OCI-LY1 (cell line): Measurements from ENCODE around the gene MFAP4.

Experiments used
- H2AFZ ChIP-seq: fragments of 200-600 bp; sonication (generic), shearing (Covaris generic); 2 replicates; pipeline ENCODE4 v1.6.0; 2014; ENCODE audit warnings: antibody characterized with exemption, mild to moderate bottlenecking, low read length
- H3F3A ChIP-seq: fragments of 200-600 bp; sonication (generic), shearing (Covaris generic); 2 replicates; pipeline ENCODE4 v1.6.0; 2014; ENCODE audit warnings: mild to moderate bottlenecking, antibody characterized with exemption, low read length, moderate library complexity; ENCODE audit not compliant: insufficient read depth
- H3K27ac ChIP-seq: fragments of 200-600 bp; sonication (generic); 2 replicates; pipeline ENCODE4 v1.5.1; 2014; ENCODE audit warnings: low read length, mixed run types, mild to moderate bottlenecking, low read depth; ENCODE audit not compliant: poor library complexity, severe bottlenecking
- H3K27me3 ChIP-seq: fragments of 200-600 bp; sonication (generic); 2 replicates; pipeline ENCODE4 v1.6.0; 2014; ENCODE audit warnings: antibody characterized with exemption, mild to moderate bottlenecking, low read length, moderate library complexity; ENCODE audit not compliant: insufficient read depth
- H3K36me3 ChIP-seq: fragments of 200-600 bp; sonication (generic); 2 replicates; pipeline ENCODE4 v1.6.1; 2014; ENCODE audit warnings: mild to moderate bottlenecking, antibody characterized with exemption, low read length, moderate library complexity, mixed read lengths; ENCODE audit not compliant: insufficient read depth
- H3K4me1 ChIP-seq: fragments of 200-600 bp; sonication (generic); 2 replicates; pipeline ENCODE4 v1.5.1; 2014; ENCODE audit warnings: mild to moderate bottlenecking, low read length, moderate library complexity; ENCODE audit not compliant: insufficient read depth, severe bottlenecking
- H3K4me2 ChIP-seq: fragments of 200-600 bp; sonication (generic), shearing (Covaris generic); 2 replicates; pipeline ENCODE4 v1.6.1; 2014; ENCODE audit warnings: low read length
- H3K4me3 ChIP-seq: fragments of 200-600 bp; sonication (generic); 2 replicates; pipeline ENCODE4 v1.5.1; 2014; ENCODE audit warnings: low read length, low read depth, mild to moderate bottlenecking, mixed read lengths; ENCODE audit not compliant: poor library complexity, severe bottlenecking
- H3K79me2 ChIP-seq: fragments of 200-600 bp; shearing (Covaris generic); 2 replicates; pipeline ENCODE4 v1.6.1; 2016; ENCODE audit warnings: mixed run types, low read length, mixed read lengths; ENCODE audit not compliant: insufficient read depth
- H3K9ac ChIP-seq: fragments of 200-600 bp; sonication (generic), shearing (Covaris generic); 2 replicates; pipeline ENCODE4 v1.6.1; 2014; ENCODE audit warnings: mild to moderate bottlenecking, low read length, mixed read lengths
- H3K9me2 ChIP-seq: fragments of 200-600 bp; sonication (generic), shearing (Covaris generic); 2 replicates; pipeline ENCODE4 v1.6.1; 2014; ENCODE audit warnings: low read depth, mild to moderate bottlenecking, low read length, mixed read lengths
- H3K9me3 ChIP-seq: fragments of 200-600 bp; shearing (Covaris generic); 2 replicates; pipeline ENCODE4 v1.6.1; 2014; ENCODE audit warnings: low read length, mixed read lengths
- H4K20me1 ChIP-seq: fragments of 200-600 bp; sonication (generic), shearing (Covaris generic); 2 replicates; pipeline ENCODE4 v1.6.0; 2016; ENCODE audit warnings: mild to moderate bottlenecking, low read length; ENCODE audit not compliant: insufficient read depth
- EZH2 ChIP-seq: fragments of 200-600 bp; sonication (generic), shearing (Covaris generic); IDR thresholded peaks from 2 replicates; pipeline ENCODE4 v1.8.0; 2017; ENCODE audit warnings: borderline replicate concordance, mixed run types, mild to moderate bottlenecking, antibody characterized with exemption, low read length, moderate library complexity, mixed read lengths
- TF ChIP-seq, protein P1 (sequence below): fragments of 200-600 bp; sonication (generic), shearing (Covaris generic); IDR thresholded peaks from 2 replicates; pipeline ENCODE4 v1.5.1; 2017; ENCODE audit warnings: mild to moderate bottlenecking, antibody characterized with exemption, low read length, moderate library complexity, mixed read lengths

Gene MFAP4

DNA sequence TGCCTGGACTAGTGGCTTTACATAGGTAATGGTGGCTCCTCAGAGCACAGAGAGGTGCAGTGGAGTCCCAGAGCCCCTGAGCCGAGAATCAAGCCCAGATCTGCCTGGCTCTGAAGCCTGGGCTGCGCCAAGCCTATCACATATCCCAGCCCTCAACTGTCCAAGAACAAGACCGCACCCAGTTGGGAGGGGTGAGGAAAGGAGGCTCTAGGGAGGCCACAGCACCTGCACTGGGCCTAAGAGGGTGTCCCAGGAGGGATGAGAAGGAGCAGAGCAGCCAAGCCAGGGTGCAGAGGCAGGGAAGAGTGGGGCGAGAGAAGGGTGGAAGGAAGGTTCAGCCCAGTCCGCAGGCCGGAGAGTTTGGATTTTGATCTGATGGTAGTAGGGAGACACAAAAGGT is 23.1 kb upstream of the MFAP4 start:
- TF ChIP-seq EZH2: no peak
- TF ChIP-seq, protein P1, sequence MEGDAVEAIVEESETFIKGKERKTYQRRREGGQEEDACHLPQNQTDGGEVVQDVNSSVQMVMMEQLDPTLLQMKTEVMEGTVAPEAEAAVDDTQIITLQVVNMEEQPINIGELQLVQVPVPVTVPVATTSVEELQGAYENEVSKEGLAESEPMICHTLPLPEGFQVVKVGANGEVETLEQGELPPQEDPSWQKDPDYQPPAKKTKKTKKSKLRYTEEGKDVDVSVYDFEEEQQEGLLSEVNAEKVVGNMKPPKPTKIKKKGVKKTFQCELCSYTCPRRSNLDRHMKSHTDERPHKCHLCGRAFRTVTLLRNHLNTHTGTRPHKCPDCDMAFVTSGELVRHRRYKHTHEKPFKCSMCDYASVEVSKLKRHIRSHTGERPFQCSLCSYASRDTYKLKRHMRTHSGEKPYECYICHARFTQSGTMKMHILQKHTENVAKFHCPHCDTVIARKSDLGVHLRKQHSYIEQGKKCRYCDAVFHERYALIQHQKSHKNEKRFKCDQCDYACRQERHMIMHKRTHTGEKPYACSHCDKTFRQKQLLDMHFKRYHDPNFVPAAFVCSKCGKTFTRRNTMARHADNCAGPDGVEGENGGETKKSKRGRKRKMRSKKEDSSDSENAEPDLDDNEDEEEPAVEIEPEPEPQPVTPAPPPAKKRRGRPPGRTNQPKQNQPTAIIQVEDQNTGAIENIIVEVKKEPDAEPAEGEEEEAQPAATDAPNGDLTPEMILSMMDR: no peak
- Histone ChIP-seq H2AFZ (no peak overlapping the region), H3K4me3 (no peak overlapping the region)

DNA sequence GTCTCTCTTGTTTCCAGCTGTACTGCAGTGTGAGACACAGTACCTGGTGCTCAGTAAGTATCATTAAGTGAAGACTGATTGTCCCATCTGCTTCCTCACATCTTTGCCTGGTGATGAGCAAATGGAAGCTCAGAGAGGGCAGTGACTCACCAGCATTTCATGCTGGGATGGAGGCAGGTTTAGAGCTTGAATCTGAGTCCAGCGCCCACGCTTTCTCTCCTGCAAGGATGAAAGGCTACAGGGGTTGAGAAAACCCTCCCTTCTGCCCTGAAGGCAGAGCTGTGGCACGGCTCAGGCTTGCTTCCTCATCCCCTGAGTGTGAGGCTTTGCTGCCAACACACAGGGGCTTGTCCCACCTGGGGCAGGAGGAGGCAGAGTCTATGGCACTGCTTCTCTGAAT is 22.5 kb upstream of the MFAP4 start:
- no peaks in the 10 kb centered on the region for H3K9me3 ChIP-seq
- H3K4me1 ChIP-seq: no peaks in the 10 kb centered on the region
- no peaks in the 10 kb centered on the region for H3K9me2 ChIP-seq
- H3K36me3 ChIP-seq: no peaks in the 10 kb centered on the region
- no peak overlapping the region for H3K27ac ChIP-seq
- TF ChIP-seq, protein P1: no peak
- TF ChIP-seq EZH2: no peak
- no peak overlapping the region for H3K4me2 ChIP-seq
- no peak overlapping the region for H3K9ac ChIP-seq
- H3K4me3 ChIP-seq: no peak overlapping the region
- no peaks in the 10 kb centered on the region for H4K20me1 ChIP-seq
- H2AFZ ChIP-seq: no peak overlapping the region
- H3F3A ChIP-seq: no peaks in the 10 kb centered on the region
- peaks cover 4% of the 10 kb centered on the region; the same call in 1 of the 2 replicates for H3K27me3 ChIP-seq
- H3K79me2 ChIP-seq: no peaks in the 10 kb centered on the region

More for the DNA sequence above, 23.1 kb upstream of the MFAP4 start:
- no peaks in the 10 kb centered on the region for H3F3A ChIP-seq
- no peaks in the 10 kb centered on the region for H3K79me2 ChIP-seq
- no peak overlapping the region for H3K4me2 ChIP-seq
- no peaks in the 10 kb centered on the region for H3K9me2 ChIP-seq
- no peaks in the 10 kb centered on the region for H3K4me1 ChIP-seq
- H3K27ac ChIP-seq: no peak overlapping the region
- peaks cover 4% of the 10 kb centered on the region; the same call in 1 of the 2 replicates for H3K27me3 ChIP-seq
- no peaks in the 10 kb centered on the region for H3K36me3 ChIP-seq
- H4K20me1 ChIP-seq: no peaks in the 10 kb centered on the region
- no peak overlapping the region for H3K9ac ChIP-seq
- no peaks in the 10 kb centered on the region for H3K9me3 ChIP-seq

DNA sequence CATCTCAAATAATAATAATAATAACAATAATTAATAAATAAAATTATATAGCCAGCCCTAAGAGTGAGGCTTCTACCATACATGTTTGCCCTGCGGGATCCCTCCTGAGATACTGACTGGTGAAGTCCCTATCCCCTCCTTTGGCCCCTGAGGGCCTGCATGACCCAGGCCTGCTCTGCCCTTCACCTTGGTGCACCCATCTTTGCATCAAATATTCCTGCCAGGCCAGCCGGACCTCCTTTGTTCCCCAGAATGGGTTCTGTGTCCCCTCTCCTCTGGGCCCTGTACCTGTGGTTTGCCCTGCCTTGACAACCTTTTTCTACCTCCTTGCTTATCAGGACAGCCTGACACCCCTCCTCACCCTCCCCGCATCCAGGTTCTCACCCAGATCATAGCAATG is 22.1 kb upstream of the MFAP4 start:
- Histone ChIP-seq H3K36me3 (no peaks in the 10 kb centered on the region), H3K9me3 (no peaks in the 10 kb centered on the region), H4K20me1 (no peaks in the 10 kb centered on the region), H3K9ac (no peak overlapping the region), H3K4me2 (no peak overlapping the region), H3K27ac (no peak overlapping the region), H3K4me3 (no peak overlapping the region), H3F3A (no peaks in the 10 kb centered on the region), H3K9me2 (no peaks in the 10 kb centered on the region), H3K79me2 (no peaks in the 10 kb centered on the region), H3K27me3 (peaks cover 4% of the 10 kb centered on the region; the same call in 1 of the 2 replicates), H3K4me1 (no peaks in the 10 kb centered on the region), H2AFZ (no peak overlapping the region)
- TF ChIP-seq, protein P1: no peak
- TF ChIP-seq EZH2: no peak
